H9 (cell line): Measurements from ENCODE around the gene NUP214. TPM values are rescaled to one million over a fixed set of nuclear protein-coding genes. Genes with fewer than 3 reads are reported as not detected.

Experiments used
- DNase-seq: peaks from one replicate; pipeline ENCODE4 v3.0.0-alpha.2; 2017
- H2AFZ ChIP-seq: one replicate; pipeline ENCODE4 v1.6.1; 2013; ENCODE audit warnings: mild to moderate bottlenecking, low read length, control low read depth, moderate library complexity
- H2AK5ac ChIP-seq: 2 replicates; pipeline ENCODE4 v1.6.1; 2013; ENCODE audit warnings: low read length, control low read depth, mixed read lengths; ENCODE audit not compliant: insufficient read length
- H2BK120ac ChIP-seq: one replicate; pipeline ENCODE4 v1.6.1; 2013; ENCODE audit warnings: low read depth, mild to moderate bottlenecking, low read length, control low read depth, inconsistent platforms; ENCODE audit not compliant: poor library complexity, severe bottlenecking
- H2BK12ac ChIP-seq: 2 replicates; pipeline ENCODE4 v1.6.1; 2013; ENCODE audit warnings: low read length, control low read depth, mixed read lengths, low read depth; ENCODE audit not compliant: insufficient read length
- H2BK15ac ChIP-seq: 2 replicates; pipeline ENCODE4 v1.6.1; 2013; ENCODE audit warnings: low read depth, low read length, control low read depth
- H2BK20ac ChIP-seq: one replicate; pipeline ENCODE4 v1.6.1; 2013; ENCODE audit warnings: low read depth, mild to moderate bottlenecking, low read length, control low read depth, inconsistent platforms; ENCODE audit not compliant: poor library complexity, severe bottlenecking
- H2BK5ac ChIP-seq: 2 replicates; pipeline ENCODE4 v1.6.1; 2013; ENCODE audit warnings: low read length, control low read depth, mixed read lengths; ENCODE audit not compliant: insufficient read length
- H3K14ac ChIP-seq: 2 replicates; pipeline ENCODE4 v1.6.1; 2013; ENCODE audit warnings: low read length, control low read depth; ENCODE audit not compliant: insufficient read depth
- H3K18ac ChIP-seq: 2 replicates; pipeline ENCODE4 v1.6.1; 2013; ENCODE audit warnings: low read depth, mild to moderate bottlenecking, mixed read lengths, low read length, control low read depth; ENCODE audit not compliant: insufficient read length
- H3K23ac ChIP-seq: 2 replicates; pipeline ENCODE4 v1.6.1; 2013; ENCODE audit warnings: low read length, control low read depth, mixed read lengths, low read depth; ENCODE audit not compliant: insufficient read length
- H3K23me2 ChIP-seq: 2 replicates; pipeline ENCODE4 v1.6.1; 2013; ENCODE audit warnings: low read depth, mild to moderate bottlenecking, mixed read lengths, low read length, control low read depth; ENCODE audit not compliant: insufficient read length, poor library complexity, severe bottlenecking
- H3K27ac ChIP-seq: 2 replicates; pipeline ENCODE4 v1.5.1; 2013; ENCODE audit warnings: low read length, control low read depth, mixed read lengths, low read depth; ENCODE audit not compliant: insufficient read length
- H3K27me3 ChIP-seq: 2 replicates; pipeline ENCODE4 v1.6.1; 2013; ENCODE audit warnings: low read length, control low read depth, inconsistent platforms; ENCODE audit not compliant: insufficient read depth
- H3K4ac ChIP-seq: 2 replicates; pipeline ENCODE4 v1.6.1; 2013; ENCODE audit warnings: low read depth, mild to moderate bottlenecking, control low read depth, inconsistent platforms, low read length, moderate library complexity
- H3K4me1 ChIP-seq: 2 replicates; pipeline ENCODE4 v1.6.1; 2013; ENCODE audit warnings: low read length, control low read depth, inconsistent platforms; ENCODE audit not compliant: insufficient read depth
- H3K4me2 ChIP-seq: 2 replicates; pipeline ENCODE4 v1.6.1; 2013; ENCODE audit warnings: low read length, control low read depth, mixed read lengths; ENCODE audit not compliant: insufficient read length, insufficient read depth
- H3K56ac ChIP-seq: 2 replicates; pipeline ENCODE4 v1.6.1; 2013; ENCODE audit warnings: low read depth, mild to moderate bottlenecking, mixed read lengths, low read length, control low read depth; ENCODE audit not compliant: insufficient read length
- H3K79me1 ChIP-seq: 2 replicates; pipeline ENCODE4 v1.6.1; 2013; ENCODE audit warnings: low read depth, mild to moderate bottlenecking, moderate library complexity, low read length, control low read depth, inconsistent platforms; ENCODE audit not compliant: insufficient read depth, poor library complexity, severe bottlenecking
- H3K79me2 ChIP-seq: 2 replicates; pipeline ENCODE4 v1.6.1; 2013; ENCODE audit warnings: low read length, control low read depth, inconsistent platforms; ENCODE audit not compliant: insufficient read depth
- H3K9ac ChIP-seq: 2 replicates; pipeline ENCODE4 v1.6.1; 2013; ENCODE audit warnings: low read length, control low read depth, mixed read lengths; ENCODE audit not compliant: insufficient read length; ENCODE audit errors: extremely low read depth
- H3K9me3 ChIP-seq: one replicate; pipeline ENCODE4 v1.6.1; 2013; ENCODE audit warnings: low read depth, low read length, inconsistent platforms; ENCODE audit not compliant: control insufficient read depth
- H3T11ph ChIP-seq: one replicate; pipeline ENCODE4 v1.6.1; 2013; ENCODE audit warnings: mild to moderate bottlenecking, low read length, control low read depth, inconsistent platforms
- H4K20me1 ChIP-seq: one replicate; pipeline ENCODE4 v1.6.1; 2013; ENCODE audit not compliant: control insufficient read depth, insufficient read length, insufficient read depth
- H4K5ac ChIP-seq: 2 replicates; pipeline ENCODE4 v1.6.1; 2013; ENCODE audit warnings: low read depth, mild to moderate bottlenecking, mixed read lengths, low read length, control low read depth; ENCODE audit not compliant: insufficient read length
- H4K8ac ChIP-seq: replicated peaks from 2 replicates; pipeline ENCODE4 v1.6.1; 2013; ENCODE audit warnings: low read length, control low read depth, mixed read lengths, low read depth; ENCODE audit not compliant: insufficient read length
- H4K91ac ChIP-seq: 2 replicates; pipeline ENCODE4 v1.6.1; 2013; ENCODE audit warnings: low read depth, mild to moderate bottlenecking, moderate library complexity, mixed read lengths, low read length, control low read depth; ENCODE audit not compliant: insufficient read length
- H3K27ac Mint-ChIP-seq, 3 experiments: 2 replicates in 2 of 3; 3 replicates in 1 of 3; pipeline ENCODE4 v1.8.0; 2020 to 2021; ENCODE audit warnings: mixed read lengths in 3 of 3, mild to moderate bottlenecking in 1 of 3, moderate library complexity in 1 of 3
- H3K27me3 Mint-ChIP-seq: 2 replicates; pipeline ENCODE4 v1.8.0; 2021; ENCODE audit warnings: low read depth, mild to moderate bottlenecking, moderate library complexity, mixed read lengths
- H3K36me3 Mint-ChIP-seq, 3 experiments: 2 replicates in 2 of 3; 3 replicates in 1 of 3; pipeline ENCODE4 v1.8.0; 2020 to 2021; ENCODE audit warnings: low read depth in 3 of 3, mixed read lengths in 3 of 3; ENCODE audit not compliant: insufficient read depth in 1 of 3
- H3K4me1 Mint-ChIP-seq, 2 experiments: 2 replicates each; pipeline ENCODE4 v1.8.0; 2020; ENCODE audit warnings: mixed read lengths in 2 of 2
- H3K4me3 Mint-ChIP-seq, 2 experiments: 2 replicates in 1 of 2; 3 replicates in 1 of 2; pipeline ENCODE4 v1.8.0; 2020 to 2021; ENCODE audit warnings: mild to moderate bottlenecking in 2 of 2, mixed read lengths in 2 of 2, moderate library complexity in 1 of 2
- H3K9me3 Mint-ChIP-seq, 2 experiments: 2 replicates in 1 of 2; 3 replicates in 1 of 2; pipeline ENCODE4 v1.8.0; 2020; ENCODE audit warnings: mild to moderate bottlenecking in 2 of 2, mixed read lengths in 2 of 2, moderate library complexity in 1 of 2
- CTCF ChIP-seq: fragments of 200-600 bp; sonication (generic); conservative IDR thresholded peaks from 3 replicates; pipeline ENCODE4 v1.8.0; 2021; ENCODE audit warnings: antibody characterized with exemption, mild to moderate bottlenecking
- WGBS: extraction: QIAGEN DNeasy Blood & Tissue Kit; methylation state at CpG from one replicate; pipeline ENCODE4 v1.1.7; 2013; ENCODE audit warnings: missing lambda C conversion rate, low lambda C conversion rate, mixed read lengths; ENCODE audit not compliant: insufficient read length; ENCODE audit errors: extremely low coverage; 5-methylcytosine and 5-hydroxymethylcytosine counted together
- total RNA-seq: library from RNA; stranded (reverse); gene quantifications from 2 replicates; pipeline ENCODE4 v1.2.1, GENCODE V29; 2021

NUP214 gene
- total RNA-seq, 1 experiment from 2014 or later: 53.8 TPM

DNA sequence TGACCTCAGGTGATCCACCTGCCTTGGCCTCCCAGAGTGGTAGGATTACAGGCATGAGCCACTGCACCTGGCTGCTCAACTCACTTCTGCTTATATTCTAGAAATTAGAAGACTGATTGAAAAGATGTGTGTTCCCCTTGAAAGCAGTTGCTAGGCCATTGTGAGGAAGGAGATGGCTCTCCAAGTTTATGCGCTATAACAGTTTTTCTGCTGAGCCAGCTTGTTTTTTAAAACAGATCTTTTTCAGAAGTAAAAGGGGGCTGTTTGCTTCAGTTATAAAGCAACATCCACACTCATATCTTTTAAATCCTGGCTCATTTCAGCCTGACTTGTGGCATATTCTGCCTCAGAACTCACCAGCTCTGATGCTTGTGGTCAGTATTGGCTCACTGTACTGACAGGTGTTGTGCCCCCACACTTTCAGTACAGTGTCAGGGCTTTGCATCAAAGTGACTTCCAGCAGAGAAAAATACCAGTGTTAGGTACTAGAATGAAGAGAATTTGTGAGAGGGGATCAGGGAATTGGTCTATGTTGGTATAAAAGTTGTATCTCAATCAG, 49.4 kb downstream of the NUP214 start:
- Histone ChIP-seq H3K9ac (no peak overlapping the region), H4K20me1 (no peaks in the 10 kb centered on the region), H2BK120ac (no peak overlapping the region), H4K8ac (no peak overlapping the region), H3K23ac (no peak overlapping the region), H2BK20ac (no peak overlapping the region), H2BK5ac (no peak overlapping the region), H3K9me3 (no peaks in the 10 kb centered on the region), H3K4me2 (no peak overlapping the region), H2AFZ (no peak overlapping the region), H4K91ac (no peak overlapping the region), H3K14ac (no peak overlapping the region), H3T11ph (no peak overlapping the region), H2BK15ac (no peak overlapping the region), H3K18ac (no peak overlapping the region), H3K4me1 (no peaks in the 10 kb centered on the region), H4K5ac (no peak overlapping the region), H3K79me1 (no peaks in the 10 kb centered on the region), H3K23me2 (no peaks in the 10 kb centered on the region), H3K27me3 (no peaks in the 10 kb centered on the region), H3K4ac (no peak overlapping the region), H2BK12ac (no peak overlapping the region), H3K79me2 (no peaks in the 10 kb centered on the region), H2AK5ac (no peak overlapping the region), H3K56ac (no peak overlapping the region), H3K27ac (no peak overlapping the region)
- H3K4me1 Mint-ChIP-seq: no peaks in the 10 kb centered on the region
- no peaks in the 10 kb centered on the region for H3K27me3 Mint-ChIP-seq
- no peak for DNase-seq
- H3K9me3 Mint-ChIP-seq: no peaks in the 10 kb centered on the region
- H3K36me3 Mint-ChIP-seq: peaks cover 30 to 65% (median 45%) of the 10 kb centered on the region in 3 experiments; a peak in 6 of 7 replicates
- TF ChIP-seq CTCF: no peak
- no CpG with 5 or more reads among the region's 1 CpG for WGBS
- H3K4me3 Mint-ChIP-seq: no peak overlapping the region
- H3K27ac Mint-ChIP-seq: no peak overlapping the region
